Upper lobe of left lung (tissue), 6 donors: Measurements from ENCODE around the gene CAPN9. TPM values are rescaled to one million over a fixed set of nuclear protein-coding genes. Genes with fewer than 3 reads are reported as not detected.

Source experiments
- ATAC-seq, 2 donors: fragments of 200-7000 bp; cut with Tn5 transposase; one replicate each; pipeline ENCODE4 v1.9.1; 2022; ENCODE audit warnings: mild to moderate bottlenecking in 2 of 2, moderate library complexity in 2 of 2; ENCODE audit not compliant: low FRiP score in 2 of 2
- DNase-seq, 2 donors: peaks; one replicate each; pipeline ENCODE4 v3.0.0-alpha.2; 2019 to 2020
- H3K27ac ChIP-seq, 4 donors: fragments of 200-600 bp; sonication (generic); one replicate each; pipeline ENCODE4 v1.5.1; 2016 to 2019
- H3K27me3 ChIP-seq, 4 donors: fragments of 200-600 bp; sonication (generic); one replicate each; pipeline ENCODE4 v1.5.1; 2017 to 2019
- H3K36me3 ChIP-seq, 4 donors: fragments of 200-600 bp; sonication (generic); one replicate each; pipeline ENCODE4 v1.5.1; 2016 to 2019
- H3K4me1 ChIP-seq, 4 donors: fragments of 200-600 bp; sonication (generic); one replicate each; pipeline ENCODE4 v1.5.1; 2018 to 2019
- H3K4me3 ChIP-seq, 4 donors: fragments of 200-600 bp; sonication (generic); one replicate each; pipeline ENCODE4 v1.5.1; 2017 to 2019; ENCODE audit warnings: mild to moderate bottlenecking in 2 of 4, moderate library complexity in 1 of 4
- H3K9me3 ChIP-seq, 4 donors: fragments of 200-600 bp; sonication (generic); one replicate each; pipeline ENCODE4 v1.5.1; 2018 to 2019
- CTCF ChIP-seq, 6 experiments: fragments of 450-650 bp in 4 of 6; fragments of 200-600 bp in 2 of 6; sonication (generic) in 2 of 6; IDR thresholded peaks; one replicate each; pipeline ENCODE4 v1.5.1; 2016 to 2019; ENCODE audit warnings: antibody characterized with exemption in 6 of 6
- EP300 ChIP-seq, 4 donors: sonication (generic); formaldehyde crosslinking; IDR thresholded peaks; one replicate each; pipeline ENCODE4 v1.5.1; 2017; ENCODE audit warnings: antibody characterized with exemption in 4 of 4, control low read depth in 2 of 4
- POLR2A ChIP-seq, 4 donors: fragments of 450-650 bp; IDR thresholded peaks; one replicate each; pipeline ENCODE4 v1.5.1; 2016 to 2017; ENCODE audit warnings: antibody characterized with exemption in 4 of 4, mild to moderate bottlenecking in 2 of 4
- POLR2AphosphoS5 ChIP-seq, 2 donors: sonication (generic); formaldehyde crosslinking; IDR thresholded peaks; one replicate each; pipeline ENCODE4 v1.5.1; 2017; ENCODE audit warnings: antibody characterized with exemption in 2 of 2
- whole genome bisulfite sequencing, 2 donors: methylation state at CpG; one replicate each; pipeline ENCODE4 v1.1.5; 2017 to 2018; 5-methylcytosine and 5-hydroxymethylcytosine counted together
- total RNA-seq, 6 donors: library from RNA; depleted of rRNA in 4 of 6; stranded (reverse); fragments of >200 nt in 4 of 6; gene quantifications; one replicate each; pipeline versions ENCODE4 v1.1.0 to v1.2.1, GENCODE V29; 2016 to 2021
- donor health status: DM: no; HTN: no; CAD: no; lungs with moderate emphysema.
- donor health status: DM: no; HTN: yes; CAD: no; lungs with severe emphysema.

CAPN9 gene
- total RNA-seq, 6 donors from 2014 or later = 8.0 to 29.0 (median 19.6) TPM

GRCh38 chr1:230785636-230786384, 38.6 kb downstream of the CAPN9 start:
- no peak for ATAC-seq
- no peak overlapping the region for H3K27ac ChIP-seq
- H3K9me3 ChIP-seq = no peaks in the 10 kb centered on the region
- H3K4me3 ChIP-seq = no peak overlapping the region
- no peaks in the 10 kb centered on the region for H3K4me1 ChIP-seq
- 29 to 68% methylated on average over 2 of the region's 2 CpGs for WGBS, 2 donors
- no peak for TF ChIP-seq POLR2AphosphoS5 (IDR thresholded peaks at IDR 0.05)
- no peak for TF ChIP-seq CTCF (IDR thresholded peaks at IDR 0.05)
- no peak for TF ChIP-seq POLR2A (IDR thresholded peaks at IDR 0.05)
- TF ChIP-seq EP300 (IDR thresholded peaks at IDR 0.05) = no peak
- no peaks in the 10 kb centered on the region for H3K36me3 ChIP-seq
- DNase-seq = no peak
- H3K27me3 ChIP-seq = no peaks in the 10 kb centered on the region

- DNase-seq (no peak), ATAC-seq (no peak)
- no peaks in the 10 kb centered on the region for H3K27me3 ChIP-seq
- H3K36me3 ChIP-seq = no peaks in the 10 kb centered on the region
- H3K4me1 ChIP-seq = no peaks in the 10 kb centered on the region
- no peak for TF ChIP-seq EP300 (IDR thresholded peaks at IDR 0.05)
- no peak for TF ChIP-seq POLR2AphosphoS5 (IDR thresholded peaks at IDR 0.05)
- H3K4me3 ChIP-seq = no peak overlapping the region
- no peaks in the 10 kb centered on the region for H3K9me3 ChIP-seq
- 89 to 90% methylated on average over 3 of the region's 3 CpGs for WGBS, 2 donors
- no peak overlapping the region for H3K27ac ChIP-seq
Measured at GRCh38 chr1:230786385-230786753, 39.2 kb downstream of the CAPN9 start.

GRCh38 chr1:230787471-230787870, 40.3 kb downstream of the CAPN9 start:
- Histone ChIP-seq H3K9me3 (no peaks in the 10 kb centered on the region), H3K4me1 (no peaks in the 10 kb centered on the region), H3K27ac (no peak overlapping the region), H3K4me3 (no peak overlapping the region), H3K27me3 (no peaks in the 10 kb centered on the region), H3K36me3 (no peaks in the 10 kb centered on the region)
- no peak for ATAC-seq
- TF ChIP-seq POLR2A (IDR thresholded peaks at IDR 0.05) (no peak), EP300 (IDR thresholded peaks at IDR 0.05) (no peak), POLR2AphosphoS5 (IDR thresholded peaks at IDR 0.05) (no peak), CTCF (IDR thresholded peaks at IDR 0.05) (no peak)
- no peak for DNase-seq
- 84 to 88% methylated on average over 7 of the region's 7 CpGs for WGBS, 2 donors

GRCh38 chr1:230788561-230789275, 41.5 kb downstream of the CAPN9 start:
- no peak overlapping the region for H3K4me3 ChIP-seq
- H3K27me3 ChIP-seq = no peaks in the 10 kb centered on the region
- ATAC-seq (no peak), DNase-seq (peak in 1 of 2 donors; percentile 32)
- no peak overlapping the region for H3K27ac ChIP-seq
- no peaks in the 10 kb centered on the region for H3K36me3 ChIP-seq
- no peak for TF ChIP-seq EP300 (IDR thresholded peaks at IDR 0.05)
- TF ChIP-seq POLR2AphosphoS5 (IDR thresholded peaks at IDR 0.05) = no peak
- TF ChIP-seq POLR2A (IDR thresholded peaks at IDR 0.05) = no peak
- no peak for TF ChIP-seq CTCF (IDR thresholded peaks at IDR 0.05)
- no peaks in the 10 kb centered on the region for H3K4me1 ChIP-seq
- no peaks in the 10 kb centered on the region for H3K9me3 ChIP-seq
- 92 to 94% methylated on average over 10 of the region's 10 CpGs for WGBS, 2 donors

GRCh38 chr1:230790026-230790425, 42.8 kb downstream of the CAPN9 start:
- Histone ChIP-seq H3K4me3 (no peak overlapping the region), H3K27ac (no peak overlapping the region), H3K4me1 (no peaks in the 10 kb centered on the region), H3K27me3 (no peaks in the 10 kb centered on the region), H3K36me3 (no peaks in the 10 kb centered on the region), H3K9me3 (no peaks in the 10 kb centered on the region)
- TF ChIP-seq CTCF (IDR thresholded peaks at IDR 0.05) (no peak), EP300 (IDR thresholded peaks at IDR 0.05) (no peak), POLR2AphosphoS5 (IDR thresholded peaks at IDR 0.05) (no peak), POLR2A (IDR thresholded peaks at IDR 0.05) (no peak)
- ATAC-seq = no peak
- WGBS, 2 donors = 77 to 88% methylated on average over 5 of the region's 5 CpGs
- DNase-seq = no peak
